Upper lobe of left lung (tissue), 6 donors: Measurements from ENCODE around the gene MAST4. TPM values are rescaled to one million over a fixed set of nuclear protein-coding genes. Genes with fewer than 3 reads are reported as not detected.
A peak's percentile ranks its signal among the peaks of the same experiment; 100 is the strongest.

ENCODE experiments used
- ATAC-seq, 2 donors: fragments of 200-7000 bp; cut with Tn5 transposase; one replicate each; pipeline ENCODE4 v1.9.1; 2022; ENCODE audit warnings: mild to moderate bottlenecking in 2 of 2, moderate library complexity in 2 of 2; ENCODE audit not compliant: low FRiP score in 2 of 2
- DNase-seq, 2 donors: peaks; one replicate each; pipeline ENCODE4 v3.0.0-alpha.2; 2019 to 2020
- H3K27ac ChIP-seq, 4 donors: fragments of 200-600 bp; sonication (generic); one replicate each; pipeline ENCODE4 v1.5.1; 2016 to 2019
- H3K27me3 ChIP-seq, 4 donors: fragments of 200-600 bp; sonication (generic); one replicate each; pipeline ENCODE4 v1.5.1; 2017 to 2019
- H3K36me3 ChIP-seq, 4 donors: fragments of 200-600 bp; sonication (generic); one replicate each; pipeline ENCODE4 v1.5.1; 2016 to 2019
- H3K4me1 ChIP-seq, 4 donors: fragments of 200-600 bp; sonication (generic); one replicate each; pipeline ENCODE4 v1.5.1; 2018 to 2019
- H3K4me3 ChIP-seq, 4 donors: fragments of 200-600 bp; sonication (generic); one replicate each; pipeline ENCODE4 v1.5.1; 2017 to 2019; ENCODE audit warnings: mild to moderate bottlenecking in 2 of 4, moderate library complexity in 1 of 4
- H3K9me3 ChIP-seq, 4 donors: fragments of 200-600 bp; sonication (generic); one replicate each; pipeline ENCODE4 v1.5.1; 2018 to 2019
- EP300 ChIP-seq, 4 donors: sonication (generic); formaldehyde crosslinking; IDR thresholded peaks; one replicate each; pipeline ENCODE4 v1.5.1; 2017; ENCODE audit warnings: antibody characterized with exemption in 4 of 4, control low read depth in 2 of 4
- POLR2A ChIP-seq, 4 donors: fragments of 450-650 bp; IDR thresholded peaks; one replicate each; pipeline ENCODE4 v1.5.1; 2016 to 2017; ENCODE audit warnings: antibody characterized with exemption in 4 of 4, mild to moderate bottlenecking in 2 of 4
- POLR2AphosphoS5 ChIP-seq, 2 donors: sonication (generic); formaldehyde crosslinking; IDR thresholded peaks; one replicate each; pipeline ENCODE4 v1.5.1; 2017; ENCODE audit warnings: antibody characterized with exemption in 2 of 2
- WGBS, 2 donors: methylation state at CpG; one replicate each; pipeline ENCODE4 v1.1.5; 2017 to 2018; 5-methylcytosine and 5-hydroxymethylcytosine counted together
- total RNA-seq, 6 donors: library from RNA; depleted of rRNA in 4 of 6; stranded (reverse); fragments of >200 nt in 4 of 6; gene quantifications; one replicate each; pipeline versions ENCODE4 v1.1.0 to v1.2.1, GENCODE V29; 2016 to 2021
- TF ChIP-seq, protein P1 (sequence below), 6 experiments: fragments of 450-650 bp in 4 of 6; fragments of 200-600 bp in 2 of 6; sonication (generic) in 2 of 6; IDR thresholded peaks; one replicate each; pipeline ENCODE4 v1.5.1; 2016 to 2019; ENCODE audit warnings: antibody characterized with exemption in 6 of 6
- donor health status: DM: no; HTN: no; CAD: no; lungs with moderate emphysema.
- donor health status: DM: no; HTN: yes; CAD: no; lungs with severe emphysema.

MAST4 gene
- total RNA-seq, 6 donors from 2014 or later, result 44.8 to 229 (median 66.4) TPM

DNA sequence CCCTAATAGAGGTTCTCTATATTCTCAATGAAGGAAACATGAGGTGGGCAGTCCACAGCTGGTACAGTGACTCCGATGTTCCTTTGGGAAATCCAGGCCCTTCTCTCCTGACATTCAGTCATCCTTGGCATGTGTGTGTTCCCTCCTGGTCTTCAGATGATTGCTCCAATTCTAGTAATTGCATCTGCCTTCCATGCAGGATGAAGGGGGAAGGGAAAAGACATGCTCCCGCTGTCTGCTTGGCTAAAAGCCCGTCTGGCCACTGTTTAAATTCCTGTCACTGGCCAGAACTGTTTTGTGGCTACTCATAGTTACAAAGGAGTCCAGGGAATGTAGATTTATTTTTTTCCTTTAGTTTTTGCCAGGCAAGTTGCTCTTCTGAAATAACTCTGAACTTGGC, 65.0 kb downstream of the MAST4 start:
- Histone ChIP-seq H3K4me1 (peaks cover 0 to 9% (median 0%) of the 10 kb centered on the region in 4 donors), H3K4me3 (no peak overlapping the region), H3K36me3 (no peaks in the 10 kb centered on the region), H3K9me3 (no peaks in the 10 kb centered on the region), H3K27me3 (no peaks in the 10 kb centered on the region), H3K27ac (no peak overlapping the region)
- WGBS, 2 donors, result 47 to 76% methylated on average over 3 of the region's 3 CpGs
- ATAC-seq (peak in 1 of 2 donors; percentile 83), DNase-seq (no peak)
- TF ChIP-seq, protein P1, sequence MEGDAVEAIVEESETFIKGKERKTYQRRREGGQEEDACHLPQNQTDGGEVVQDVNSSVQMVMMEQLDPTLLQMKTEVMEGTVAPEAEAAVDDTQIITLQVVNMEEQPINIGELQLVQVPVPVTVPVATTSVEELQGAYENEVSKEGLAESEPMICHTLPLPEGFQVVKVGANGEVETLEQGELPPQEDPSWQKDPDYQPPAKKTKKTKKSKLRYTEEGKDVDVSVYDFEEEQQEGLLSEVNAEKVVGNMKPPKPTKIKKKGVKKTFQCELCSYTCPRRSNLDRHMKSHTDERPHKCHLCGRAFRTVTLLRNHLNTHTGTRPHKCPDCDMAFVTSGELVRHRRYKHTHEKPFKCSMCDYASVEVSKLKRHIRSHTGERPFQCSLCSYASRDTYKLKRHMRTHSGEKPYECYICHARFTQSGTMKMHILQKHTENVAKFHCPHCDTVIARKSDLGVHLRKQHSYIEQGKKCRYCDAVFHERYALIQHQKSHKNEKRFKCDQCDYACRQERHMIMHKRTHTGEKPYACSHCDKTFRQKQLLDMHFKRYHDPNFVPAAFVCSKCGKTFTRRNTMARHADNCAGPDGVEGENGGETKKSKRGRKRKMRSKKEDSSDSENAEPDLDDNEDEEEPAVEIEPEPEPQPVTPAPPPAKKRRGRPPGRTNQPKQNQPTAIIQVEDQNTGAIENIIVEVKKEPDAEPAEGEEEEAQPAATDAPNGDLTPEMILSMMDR (IDR thresholded peaks at IDR 0.05), result no peak
- TF ChIP-seq POLR2A (IDR thresholded peaks at IDR 0.05) (no peak), EP300 (IDR thresholded peaks at IDR 0.05) (no peak), POLR2AphosphoS5 (IDR thresholded peaks at IDR 0.05) (no peak)

DNA sequence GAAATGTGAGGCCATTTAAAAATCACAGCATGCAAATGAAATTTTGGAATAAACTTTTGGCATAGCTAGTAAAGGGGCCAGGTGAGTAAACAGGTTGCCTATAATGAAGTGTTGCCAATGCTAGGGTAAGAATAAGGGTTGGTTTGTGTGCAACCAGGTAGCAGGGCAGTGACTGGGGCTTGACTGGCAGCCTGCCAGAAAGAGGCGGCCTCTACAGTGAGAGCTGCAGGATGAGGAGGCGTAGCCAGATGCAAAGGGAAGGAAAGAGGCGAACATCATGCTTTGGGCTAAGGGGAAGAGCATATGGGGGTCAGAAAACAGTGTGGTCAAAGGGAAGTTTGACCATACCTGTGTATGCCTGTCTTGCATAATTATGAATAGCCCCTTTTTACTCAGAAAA, 70.6 kb downstream of the MAST4 start:
- Histone ChIP-seq H3K36me3 (no peaks in the 10 kb centered on the region), H3K4me3 (no peak overlapping the region), H3K27ac (no peak overlapping the region), H3K9me3 (no peaks in the 10 kb centered on the region), H3K27me3 (no peaks in the 10 kb centered on the region), H3K4me1 (peaks cover 0 to 11% (median 5%) of the 10 kb centered on the region in 4 donors)
- no peak for ATAC-seq
- no peak for TF ChIP-seq POLR2A (IDR thresholded peaks at IDR 0.05)
- TF ChIP-seq POLR2AphosphoS5 (IDR thresholded peaks at IDR 0.05), result no peak
- TF ChIP-seq, protein P1 (IDR thresholded peaks at IDR 0.05), result no peak
- DNase-seq, result peak in 1 of 2 donors; percentile 46
- WGBS, 2 donors, result 56 to 76% methylated on average over 3 of the region's 3 CpGs

DNA sequence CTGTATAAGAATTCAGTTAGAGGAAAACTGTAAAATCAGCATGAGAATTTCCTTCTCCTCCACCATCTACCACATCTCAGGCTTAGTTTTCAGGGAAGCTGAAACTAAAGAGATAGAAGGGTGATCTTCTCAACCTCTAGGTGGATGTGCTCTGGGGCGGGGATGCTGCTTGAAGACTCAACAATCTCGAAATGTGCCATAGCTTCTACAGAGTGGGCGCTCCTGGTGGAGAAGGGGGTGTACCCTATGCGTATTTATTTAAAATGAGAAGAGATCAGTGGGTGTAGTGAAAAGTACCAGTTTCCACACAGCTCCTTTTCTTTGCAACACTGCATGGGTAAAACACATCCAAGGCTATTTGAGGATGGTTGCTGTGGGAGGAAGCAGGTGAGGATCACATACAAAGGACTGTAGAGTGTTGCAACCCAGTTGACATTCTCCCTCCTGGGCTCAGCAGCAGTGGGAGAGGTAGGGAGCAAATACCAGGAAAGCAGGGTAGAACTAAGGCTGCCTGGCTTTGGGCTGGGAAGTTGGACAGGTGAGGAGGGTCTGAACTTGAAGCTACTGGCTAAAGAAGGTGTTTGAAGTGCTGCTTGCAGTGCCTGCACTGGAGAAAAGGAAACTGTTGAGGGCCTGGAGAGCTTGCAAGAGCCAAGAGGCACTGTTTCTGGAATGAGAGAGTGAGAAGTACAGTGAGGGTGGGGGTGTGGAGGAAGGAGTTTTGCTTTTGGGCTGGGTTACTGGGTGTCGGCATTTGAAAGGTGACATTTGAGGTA, 73.1 kb downstream of the MAST4 start:
- Histone ChIP-seq H3K27me3 (no peaks in the 10 kb centered on the region), H3K9me3 (no peaks in the 10 kb centered on the region), H3K4me1 (peaks cover 0 to 12% (median 4%) of the 10 kb centered on the region in 4 donors), H3K36me3 (no peaks in the 10 kb centered on the region), H3K27ac (peak overlapping the region in 2 of 4 donors; percentile 1 to 53), H3K4me3 (peak overlapping the region in 1 of 4 donors; percentile 17)
- 72 to 80% methylated on average over 5 of the region's 5 CpGs for WGBS, 2 donors
- no peak for TF ChIP-seq EP300 (IDR thresholded peaks at IDR 0.05)
- TF ChIP-seq POLR2AphosphoS5 (IDR thresholded peaks at IDR 0.05), result peak in 1 of 2 donors; percentile 14
- DNase-seq (peak in 1 of 2 donors; percentile 69), ATAC-seq (peak; percentile 51 to 86)

DNA sequence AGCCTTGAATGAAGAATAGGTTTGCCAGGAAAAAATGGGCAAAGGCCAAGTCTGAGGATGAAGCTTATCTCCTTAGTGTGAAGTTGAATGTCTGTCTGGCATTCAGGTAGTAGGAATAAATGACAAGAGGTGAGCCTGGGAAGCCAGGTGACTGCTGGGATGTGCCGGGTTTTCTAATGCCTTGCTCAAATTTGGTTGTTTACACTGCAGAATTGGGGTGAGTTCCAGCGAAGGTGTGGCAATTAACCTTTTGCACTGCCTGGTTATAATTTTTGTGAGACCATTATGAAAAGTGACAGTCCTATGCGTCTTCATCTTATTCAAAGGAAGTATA, 73.6 kb downstream of the MAST4 start:
- no peaks in the 10 kb centered on the region for H3K9me3 ChIP-seq
- no peaks in the 10 kb centered on the region for H3K27me3 ChIP-seq
- H3K27ac ChIP-seq, result peak overlapping the region in 1 of 4 donors; percentile 1
- H3K4me3 ChIP-seq, result peak overlapping the region in 1 of 4 donors; percentile 17
- TF ChIP-seq, protein P1 (IDR thresholded peaks at IDR 0.05), result no peak
- TF ChIP-seq EP300 (IDR thresholded peaks at IDR 0.05) (no peak), POLR2AphosphoS5 (IDR thresholded peaks at IDR 0.05) (no peak), POLR2A (IDR thresholded peaks at IDR 0.05) (no peak)
- DNase-seq, result no peak
- H3K36me3 ChIP-seq, result no peaks in the 10 kb centered on the region
- ATAC-seq, result no peak
- peaks cover 0 to 12% (median 4%) of the 10 kb centered on the region in 4 donors for H3K4me1 ChIP-seq
- 56 to 67% methylated on average over 3 of the region's 3 CpGs for WGBS, 2 donors

DNA sequence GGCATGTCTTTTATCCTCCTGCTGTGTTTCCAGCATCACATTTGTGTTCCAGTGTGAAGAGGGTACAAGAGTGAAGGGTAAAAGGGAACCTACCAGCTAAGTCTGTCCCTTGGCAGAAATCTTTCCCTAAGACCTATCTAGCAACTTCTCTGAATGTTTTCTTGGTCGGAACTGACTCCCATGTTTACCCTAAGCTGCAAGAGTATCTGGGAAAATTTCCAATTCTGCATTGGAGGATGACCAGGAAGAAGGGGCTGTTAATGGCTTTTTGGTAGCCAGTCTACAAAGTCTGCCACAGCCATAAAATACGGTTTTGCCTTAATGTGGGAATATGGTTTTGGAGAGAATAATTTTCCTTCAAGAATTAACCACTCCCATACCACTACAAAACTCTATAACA, 75.1 kb downstream of the MAST4 start:
- WGBS, 2 donors, result 56 to 63% methylated on average over 2 of the region's 2 CpGs
- TF ChIP-seq POLR2A (IDR thresholded peaks at IDR 0.05) (no peak), POLR2AphosphoS5 (IDR thresholded peaks at IDR 0.05) (no peak)
- Histone ChIP-seq H3K4me1 (peaks cover 0 to 12% (median 4%) of the 10 kb centered on the region in 4 donors), H3K36me3 (no peaks in the 10 kb centered on the region), H3K9me3 (no peaks in the 10 kb centered on the region), H3K27me3 (no peaks in the 10 kb centered on the region), H3K4me3 (no peak overlapping the region), H3K27ac (no peak overlapping the region)
- DNase-seq (no peak), ATAC-seq (no peak)

DNA sequence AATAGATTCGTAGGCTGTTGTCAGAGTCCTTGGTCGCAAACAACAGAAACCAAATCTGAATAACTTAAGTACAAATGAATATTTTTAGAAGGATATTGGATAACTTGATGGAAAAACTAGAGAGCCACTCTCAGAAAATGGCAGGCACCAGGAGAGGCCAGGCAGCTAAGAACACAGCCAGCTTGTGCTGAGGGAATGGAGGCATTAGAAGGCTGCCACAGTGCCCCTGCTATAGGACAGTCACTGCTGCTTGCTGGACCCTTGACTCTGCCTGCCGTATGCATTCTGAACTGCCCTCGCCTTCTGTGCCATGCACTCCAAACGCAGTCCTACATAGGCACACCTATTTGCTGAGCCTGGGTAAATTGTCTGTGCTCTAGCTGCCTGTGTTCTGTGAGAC, 78.6 kb downstream of the MAST4 start:
- no peaks in the 10 kb centered on the region for H3K27me3 ChIP-seq
- DNase-seq (no peak), ATAC-seq (peak in 1 of 2 donors; percentile 11)
- peaks cover 0 to 10% (median 3%) of the 10 kb centered on the region in 4 donors for H3K4me1 ChIP-seq
- WGBS, 2 donors, result 94 to 95% methylated on average over 5 of the region's 5 CpGs
- H3K27ac ChIP-seq, result no peak overlapping the region
- no peaks in the 10 kb centered on the region for H3K9me3 ChIP-seq
- TF ChIP-seq POLR2AphosphoS5 (IDR thresholded peaks at IDR 0.05), result no peak
- TF ChIP-seq POLR2A (IDR thresholded peaks at IDR 0.05), result no peak
- no peak for TF ChIP-seq EP300 (IDR thresholded peaks at IDR 0.05)
- TF ChIP-seq, protein P1 (IDR thresholded peaks at IDR 0.05), result no peak
- no peak overlapping the region for H3K4me3 ChIP-seq
- no peaks in the 10 kb centered on the region for H3K36me3 ChIP-seq
